RWPE2 (cell line): ENCODE data around the gene KAZN.

Experiments used
- ATAC-seq: fragments of 200-7000 bp; cut with Tn5 transposase; 3 replicates; pipeline ENCODE4 v1.9.1; 2021; ENCODE audit warnings: low read depth
- DNase-seq: peaks from one replicate; pipeline ENCODE4 v3.0.0-alpha.2; 2020; ENCODE audit warnings: low spot score
- H3K27ac ChIP-seq: fragments of 450-650 bp; 2 replicates; pipeline ENCODE4 v1.5.1; 2017; ENCODE audit warnings: mild to moderate bottlenecking; ENCODE audit not compliant: poor library complexity, severe bottlenecking
- H3K27me3 ChIP-seq: fragments of 250-450 bp; sonication (Bioruptor Pico); 2 replicates; pipeline ENCODE4 v1.5.1; 2021; ENCODE audit warnings: mild to moderate bottlenecking, moderate library complexity; ENCODE audit not compliant: insufficient read depth, poor library complexity, severe bottlenecking
- H3K36me3 ChIP-seq: fragments of 250-450 bp; sonication (Bioruptor Pico); 2 replicates; pipeline ENCODE4 v1.5.1; 2020; ENCODE audit warnings: low read depth, mild to moderate bottlenecking, moderate library complexity
- H3K4me1 ChIP-seq: fragments of 250-450 bp; sonication (Bioruptor Pico); 2 replicates; pipeline ENCODE4 v1.5.1; 2021; ENCODE audit warnings: mild to moderate bottlenecking, moderate library complexity; ENCODE audit not compliant: insufficient read depth, poor library complexity, severe bottlenecking
- H3K4me3 ChIP-seq: fragments of 250-450 bp; sonication (Bioruptor Pico); 2 replicates; pipeline ENCODE4 v1.5.1; 2021; ENCODE audit warnings: mild to moderate bottlenecking, moderate library complexity; ENCODE audit not compliant: severe bottlenecking
- H3K9me3 ChIP-seq: fragments of 250-450 bp; sonication (Bioruptor Pico); 2 replicates; pipeline ENCODE4 v1.5.1; 2021; ENCODE audit warnings: mild to moderate bottlenecking, moderate library complexity; ENCODE audit not compliant: severe bottlenecking
- TF ChIP-seq, protein P1 (sequence below): fragments of 450-650 bp; IDR thresholded peaks from one replicate; pipeline ENCODE4 v1.5.1; 2017; ENCODE audit warnings: mild to moderate bottlenecking, moderate library complexity; ENCODE audit not compliant: poor library complexity, severe bottlenecking

KAZN gene

DNA sequence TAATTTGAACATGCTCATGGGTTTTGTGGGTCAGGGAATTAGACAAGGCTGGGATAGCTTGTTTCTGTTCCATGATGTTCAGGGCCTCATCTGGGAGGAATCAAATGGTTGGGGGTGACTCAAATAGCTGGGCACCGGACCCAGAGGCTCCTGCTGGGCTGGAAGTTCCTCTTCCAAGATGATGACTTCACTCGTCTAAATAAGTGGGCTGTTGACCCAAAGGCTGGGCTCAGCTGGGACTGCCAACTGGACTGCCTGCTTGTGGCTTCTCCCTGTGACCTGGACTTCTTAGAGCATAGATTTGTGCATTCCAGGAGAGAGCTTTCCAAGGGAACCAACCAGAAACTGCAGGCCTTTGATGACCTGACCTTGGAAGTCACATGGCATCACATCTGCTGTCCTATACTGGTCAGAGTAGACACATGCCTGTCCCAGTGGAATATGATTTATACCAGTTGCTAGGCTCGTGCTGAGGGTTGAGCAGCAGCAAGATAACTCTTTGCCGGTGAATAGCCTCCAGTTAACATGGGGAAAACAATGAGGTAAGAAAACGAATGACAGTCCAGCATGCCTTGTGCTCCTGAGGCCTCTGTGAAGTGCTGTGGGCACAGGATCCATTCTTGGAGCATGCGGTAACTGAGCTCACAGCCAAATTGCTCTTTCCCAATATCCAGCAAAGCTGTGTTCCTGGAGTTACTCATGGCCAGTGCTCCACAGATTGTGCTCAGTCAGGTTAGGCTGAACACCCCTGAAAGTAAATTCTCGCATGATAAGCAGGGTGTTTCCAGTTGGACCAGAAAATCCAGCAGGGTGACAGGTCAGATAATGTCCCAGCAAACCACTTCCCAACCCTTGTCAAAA is 282.2 kb downstream of the KAZN start:
- no peak for DNase-seq
- Histone ChIP-seq H3K9me3 (no peaks in the 10 kb centered on the region), H3K4me3 (no peak overlapping the region), H3K36me3 (no peaks in the 10 kb centered on the region), H3K27me3 (no peaks in the 10 kb centered on the region), H3K4me1 (peaks cover 8% of the 10 kb centered on the region), H3K27ac (no peak overlapping the region)
- no peak for ATAC-seq
- TF ChIP-seq, protein P1, sequence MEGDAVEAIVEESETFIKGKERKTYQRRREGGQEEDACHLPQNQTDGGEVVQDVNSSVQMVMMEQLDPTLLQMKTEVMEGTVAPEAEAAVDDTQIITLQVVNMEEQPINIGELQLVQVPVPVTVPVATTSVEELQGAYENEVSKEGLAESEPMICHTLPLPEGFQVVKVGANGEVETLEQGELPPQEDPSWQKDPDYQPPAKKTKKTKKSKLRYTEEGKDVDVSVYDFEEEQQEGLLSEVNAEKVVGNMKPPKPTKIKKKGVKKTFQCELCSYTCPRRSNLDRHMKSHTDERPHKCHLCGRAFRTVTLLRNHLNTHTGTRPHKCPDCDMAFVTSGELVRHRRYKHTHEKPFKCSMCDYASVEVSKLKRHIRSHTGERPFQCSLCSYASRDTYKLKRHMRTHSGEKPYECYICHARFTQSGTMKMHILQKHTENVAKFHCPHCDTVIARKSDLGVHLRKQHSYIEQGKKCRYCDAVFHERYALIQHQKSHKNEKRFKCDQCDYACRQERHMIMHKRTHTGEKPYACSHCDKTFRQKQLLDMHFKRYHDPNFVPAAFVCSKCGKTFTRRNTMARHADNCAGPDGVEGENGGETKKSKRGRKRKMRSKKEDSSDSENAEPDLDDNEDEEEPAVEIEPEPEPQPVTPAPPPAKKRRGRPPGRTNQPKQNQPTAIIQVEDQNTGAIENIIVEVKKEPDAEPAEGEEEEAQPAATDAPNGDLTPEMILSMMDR = no peak

- Histone ChIP-seq H3K9me3 (no peaks in the 10 kb centered on the region), H3K4me3 (no peak overlapping the region), H3K4me1 (no peaks in the 10 kb centered on the region), H3K36me3 (no peaks in the 10 kb centered on the region), H3K27me3 (no peaks in the 10 kb centered on the region), H3K27ac (no peak overlapping the region)
- TF ChIP-seq, protein P1 = no peak
- ATAC-seq = no peak
- DNase-seq = no peak
These were observed 283.5 kb downstream of the KAZN start for GRCh38 chr1:14881775-14882672.

- Histone ChIP-seq H3K36me3 (no peaks in the 10 kb centered on the region), H3K9me3 (no peaks in the 10 kb centered on the region), H3K27ac (no peak overlapping the region), H3K4me1 (no peaks in the 10 kb centered on the region), H3K27me3 (no peaks in the 10 kb centered on the region), H3K4me3 (no peak overlapping the region)
- ATAC-seq = no peak
- TF ChIP-seq, protein P1 = no peak
- DNase-seq = no peak
These were observed 286.2 kb downstream of the KAZN start for GRCh38 chr1:14884614-14885175.

GRCh38 chr1:14887044-14887566 is 288.6 kb downstream of the KAZN start:
- TF ChIP-seq, protein P1 = no peak
- H3K27me3 ChIP-seq = no peaks in the 10 kb centered on the region
- no peak overlapping the region for H3K27ac ChIP-seq

More at GRCh38 chr1:14887044-14887566, 288.6 kb downstream of the KAZN start:
- H3K36me3 ChIP-seq = no peaks in the 10 kb centered on the region
- DNase-seq = no peak
- no peak for ATAC-seq
- H3K4me3 ChIP-seq = no peak overlapping the region
- H3K9me3 ChIP-seq = no peaks in the 10 kb centered on the region
- no peaks in the 10 kb centered on the region for H3K4me1 ChIP-seq
